Measurements from ENCODE around the gene C3AR1.
A peak's percentile ranks its signal among the peaks of the same experiment; 100 is the strongest.
"Not testable (repeated sequence)": the region's sequence is repeated elsewhere in the genome, so short reads cannot be mapped to it uniquely, and the experiment has no call there.

C3AR1 gene

GRCh38 chr12:8033153-8034044 lies 32.8 kb downstream of the C3AR1 start:
- DNase-seq, result peak; percentile 64
- in situ Hi-C loops (cut with MboI; ENCODE audit: low pct_unique_long_range_greater_than_20kb, low sequenced_read_pairs), result no loop called here

- in situ Hi-C loops (cut with MboI; ENCODE audit: low pct_unique_long_range_greater_than_20kb, low sequenced_read_pairs), result no loop called here
- DNase-seq, result peak; percentile 60
These were observed 33.7 kb downstream of the C3AR1 start, which contains the start of gene FOXJ2 for GRCh38 chr12:8032242-8033152. Gene FOXJ2 (plus strand): TSS chr12:8032716. CDS start chr12:8039833, 7,117 bp downstream.

GRCh38 chr12:8031872-8032241 lies 34.3 kb downstream of the C3AR1 start:
- in situ Hi-C loops (cut with MboI; ENCODE audit: low pct_unique_long_range_greater_than_20kb, low sequenced_read_pairs), result no loop called here

GRCh38 chr12:8031017-8031416 lies 35.1 kb downstream of the C3AR1 start:
- DNase-seq; in situ Hi-C loops (cut with MboI; ENCODE audit: low pct_unique_long_range_greater_than_20kb, low sequenced_read_pairs): not testable (repeated sequence)

More at GRCh38 chr12:8031872-8032241, 34.3 kb downstream of the C3AR1 start:
- DNase-seq, result no peak

- in situ Hi-C loops (cut with MboI; ENCODE audit: low pct_unique_long_range_greater_than_20kb, low sequenced_read_pairs), result no loop called here
- DNase-seq, result no peak
These were observed 36.0 kb downstream of the C3AR1 start for GRCh38 chr12:8030189-8030588.

- no peak for DNase-seq
- in situ Hi-C loops (cut with MboI; ENCODE audit: low pct_unique_long_range_greater_than_20kb, low sequenced_read_pairs), result no loop called here
These were observed 37.9 kb downstream of the C3AR1 start for GRCh38 chr12:8028267-8028666.

GRCh38 chr12:8027856-8028255 lies 38.3 kb downstream of the C3AR1 start:
- no peak for DNase-seq
- in situ Hi-C loops (cut with MboI; ENCODE audit: low pct_unique_long_range_greater_than_20kb, low sequenced_read_pairs), result no loop called here

- in situ Hi-C loops (cut with MboI; ENCODE audit: low pct_unique_long_range_greater_than_20kb, low sequenced_read_pairs), result no loop called here
These were observed 39.8 kb downstream of the C3AR1 start for GRCh38 chr12:8026291-8026900.

GRCh38 chr12:8018666-8019581 lies 47.2 kb downstream of the C3AR1 start:
- peak; percentile 89 for DNase-seq
- in situ Hi-C loops (cut with MboI; ENCODE audit: low pct_unique_long_range_greater_than_20kb, low sequenced_read_pairs), result no loop called here

More at GRCh38 chr12:8026291-8026900, 39.8 kb downstream of the C3AR1 start:
- DNase-seq, result peak; percentile 99

- DNase-seq; in situ Hi-C loops (cut with MboI; ENCODE audit: low pct_unique_long_range_greater_than_20kb, low sequenced_read_pairs): not testable (repeated sequence)
These were observed 47.9 kb downstream of the C3AR1 start for GRCh38 chr12:8018213-8018612.

GRCh38 chr12:8014836-8015235 lies 51.3 kb downstream of the C3AR1 start:
- in situ Hi-C loops (cut with MboI; ENCODE audit: low pct_unique_long_range_greater_than_20kb, low sequenced_read_pairs), result no loop called here
- DNase-seq, result no peak

- in situ Hi-C loops (cut with MboI; ENCODE audit: low pct_unique_long_range_greater_than_20kb, low sequenced_read_pairs), result no loop called here
- DNase-seq, result peak; percentile 53
These were observed 53.4 kb downstream of the C3AR1 start for GRCh38 chr12:8012651-8013309.

- in situ Hi-C loops (cut with MboI; ENCODE audit: low pct_unique_long_range_greater_than_20kb, low sequenced_read_pairs), result no loop called here
- DNase-seq, result no peak
These were observed 54.8 kb downstream of the C3AR1 start for GRCh38 chr12:8011331-8011730.

Measured in KBM-7 (cell line).